Stimulated activated CD4-positive, alpha-beta T cell treated with anti-CD3 and anti-CD28 coated beads, Interleukin-15, amount 100 ng/mL, for 1 hour (primary cell): Measurements from ENCODE around the gene IL11RA.

Source experiments
- DNase-seq, 2 donors: peaks; one replicate each; pipeline ENCODE4 v3.0.0-alpha.2; 2020; ENCODE audit warnings: low read depth in 1 of 2, low spot score in 1 of 2

The IL11RA gene

GRCh38 chr9:34652602-34653000 is 616 bp downstream of the IL11RA start:
- DNase-seq, result no peak

GRCh38 chr9:34653151-34654072 is 1.4 kb downstream of the IL11RA start:
- no peak for DNase-seq

GRCh38 chr9:34654323-34655051 is 2.5 kb downstream of the IL11RA start:
- no peak for DNase-seq

- DNase-seq, result no peak
These were observed 3.4 kb downstream of the IL11RA start for GRCh38 chr9:34655394-34655793.

GRCh38 chr9:34656992-34657391 is 5.0 kb downstream of the IL11RA start:
- no peak for DNase-seq

- no peak for DNase-seq
These were observed 6.5 kb downstream of the IL11RA start for GRCh38 chr9:34658461-34658860.

- DNase-seq, result no peak
These were observed 7.7 kb downstream of the IL11RA start for GRCh38 chr9:34659592-34660253.

GRCh38 chr9:34662526-34663302 is 10.7 kb downstream of the IL11RA start, which contains the start of gene CCL27:
Gene CCL27 (minus strand): TSS chr9:34662657. CDS start chr9:34662633, 24 bp downstream.
- DNase-seq, result no peak

- DNase-seq, result no peak
These were observed 11.3 kb downstream of the IL11RA start for GRCh38 chr9:34663303-34663605.

GRCh38 chr9:34664281-34665066 is 12.5 kb downstream of the IL11RA start:
- peak; percentile 22 to 58 for DNase-seq

- DNase-seq, result no peak
These were observed 13.0 kb downstream of the IL11RA start for GRCh38 chr9:34665067-34665380.

GRCh38 chr9:34665381-34666250 is 13.6 kb downstream of the IL11RA start:
- DNase-seq, result peak; percentile 65 to 80

GRCh38 chr9:34669809-34670562 is 18.0 kb downstream of the IL11RA start:
- no peak for DNase-seq

GRCh38 chr9:34671307-34671706 is 19.3 kb downstream of the IL11RA start:
- DNase-seq, result no peak

- no peak for DNase-seq
These were observed 22.5 kb downstream of the IL11RA start for GRCh38 chr9:34674440-34674839.

- DNase-seq, result peak in 1 of 2 donors; percentile 50
These were observed 23.2 kb downstream of the IL11RA start for GRCh38 chr9:34675048-34675714.

GRCh38 chr9:34675869-34676268 is 23.9 kb downstream of the IL11RA start:
- no peak for DNase-seq

GRCh38 chr9:34684145-34684544 is 32.2 kb downstream of the IL11RA start:
- DNase-seq, result peak in 1 of 2 donors; percentile 6
